ENCODE measurements around the gene PPL.
"Not testable (repeated sequence)": the region's sequence is repeated elsewhere in the genome, so short reads cannot be mapped to it uniquely, and the experiment has no call there.

The PPL gene

DNA sequence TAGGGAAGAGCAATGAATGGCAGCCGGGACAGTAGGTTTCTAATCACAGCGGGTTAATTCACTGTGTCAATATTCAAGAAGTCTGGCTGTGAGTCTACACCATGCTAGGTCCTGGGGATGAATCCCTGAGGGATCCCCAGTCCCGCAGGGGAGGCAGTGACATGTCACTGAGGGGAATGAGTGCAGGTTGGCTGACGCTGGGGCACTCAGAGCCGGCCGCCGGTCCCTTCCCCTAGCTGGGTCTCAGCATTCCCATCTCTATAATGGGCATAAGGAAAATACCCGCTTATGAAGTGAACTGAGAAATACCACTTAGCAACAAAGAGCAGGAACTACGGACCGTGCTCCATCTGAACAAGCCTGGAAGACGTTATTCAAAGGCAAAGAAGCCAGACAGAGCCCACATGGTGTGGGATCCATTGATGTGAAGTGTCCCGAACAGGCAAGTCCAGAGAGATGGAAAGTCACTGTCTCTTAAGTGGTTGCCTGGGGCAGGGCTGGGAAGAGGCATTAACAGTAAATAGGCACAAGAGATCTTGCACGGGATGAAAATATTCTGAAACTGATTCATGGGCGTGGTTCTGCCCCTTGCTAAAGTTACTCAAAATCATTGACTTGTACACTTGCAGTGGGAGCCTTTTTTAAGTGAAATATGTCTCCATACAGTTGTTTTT lies 31.9 kb downstream of the PPL start:
- DNase-seq (ENCODE audit: low read depth), result no peak

DNA sequence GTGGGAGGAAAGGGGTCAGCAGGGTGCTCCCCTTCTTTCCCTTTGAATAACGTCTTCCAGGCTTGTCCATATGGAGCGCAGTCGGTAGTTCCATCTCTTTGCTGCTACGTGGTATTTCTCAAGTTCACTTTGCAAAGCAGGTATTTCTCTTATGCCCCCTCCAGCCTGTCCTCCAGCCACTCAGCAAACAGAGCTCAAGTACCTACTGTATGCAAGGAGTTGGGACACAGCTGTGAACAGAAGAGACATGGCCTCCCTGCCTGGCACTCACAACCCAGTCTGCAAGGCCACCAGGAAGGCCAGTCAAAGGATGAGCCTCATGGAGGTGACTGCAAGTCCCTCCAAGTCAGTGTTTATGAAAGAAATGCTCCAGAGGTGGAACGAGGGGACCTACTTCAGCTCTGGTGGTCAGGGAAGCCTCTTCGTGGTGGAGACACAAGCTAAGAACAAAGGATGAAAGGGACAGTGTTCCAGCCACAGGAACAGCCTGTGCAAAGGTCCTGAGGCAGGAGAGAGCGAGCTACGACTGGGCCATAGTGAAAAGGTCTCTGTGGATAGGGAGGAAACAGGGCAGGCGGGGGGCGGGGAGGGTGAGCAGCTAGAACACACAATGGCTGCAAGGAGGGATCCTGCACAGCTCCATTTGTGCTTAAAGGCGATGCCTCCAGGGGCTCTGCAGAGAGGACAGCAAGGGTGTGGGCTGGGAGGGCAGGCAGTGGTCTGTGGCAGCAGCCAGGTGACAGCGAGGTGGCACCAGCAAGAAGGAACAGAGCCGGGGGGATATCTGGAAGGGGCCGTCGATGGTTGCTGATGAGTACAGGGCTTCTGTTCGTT lies 32.6 kb downstream of the PPL start:
- DNase-seq (ENCODE audit: low read depth), result no peak

DNA sequence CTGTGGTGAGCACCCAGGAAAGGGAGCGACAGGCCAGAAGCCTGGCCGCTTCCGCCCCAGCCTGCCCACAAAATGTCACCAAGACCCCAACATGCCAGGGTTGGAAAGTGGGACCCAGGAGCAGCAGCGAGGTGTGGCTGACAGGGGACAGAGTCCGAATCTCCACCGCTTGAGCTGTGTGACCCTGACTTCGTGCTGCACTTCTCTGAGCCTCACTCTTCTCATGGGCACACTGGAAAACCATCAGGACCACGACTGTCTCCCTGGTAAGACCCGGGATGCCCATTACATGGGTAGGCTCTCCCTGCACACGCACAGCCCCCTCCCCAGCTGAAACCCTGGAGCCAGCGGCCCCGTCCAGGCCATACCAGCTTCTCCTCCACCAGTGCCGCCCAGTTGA lies 34.9 kb downstream of the PPL start:
- DNase-seq (ENCODE audit: low read depth), result no peak

DNA sequence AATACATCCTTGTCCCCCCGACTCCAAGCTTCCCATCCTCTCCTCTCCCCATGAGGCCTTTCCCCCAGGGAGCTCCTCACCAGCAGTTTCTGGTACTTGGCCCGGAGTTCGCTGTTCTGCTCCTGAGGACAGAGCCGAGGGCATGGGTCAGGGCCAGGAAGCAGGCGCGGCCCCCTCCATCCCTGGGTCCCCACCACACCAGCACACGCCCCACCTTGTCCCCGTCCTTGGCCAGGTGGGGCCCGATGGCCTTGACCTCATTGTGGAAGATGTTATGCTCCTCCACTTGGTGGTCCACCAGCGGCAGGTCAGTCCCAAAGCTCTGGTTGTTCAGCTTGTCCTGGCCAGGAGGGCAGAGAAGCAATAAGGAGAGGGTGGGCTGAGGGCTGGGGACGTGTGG lies 36.2 kb downstream of the PPL start:
- DNase-seq (ENCODE audit: low read depth), result no peak

DNA sequence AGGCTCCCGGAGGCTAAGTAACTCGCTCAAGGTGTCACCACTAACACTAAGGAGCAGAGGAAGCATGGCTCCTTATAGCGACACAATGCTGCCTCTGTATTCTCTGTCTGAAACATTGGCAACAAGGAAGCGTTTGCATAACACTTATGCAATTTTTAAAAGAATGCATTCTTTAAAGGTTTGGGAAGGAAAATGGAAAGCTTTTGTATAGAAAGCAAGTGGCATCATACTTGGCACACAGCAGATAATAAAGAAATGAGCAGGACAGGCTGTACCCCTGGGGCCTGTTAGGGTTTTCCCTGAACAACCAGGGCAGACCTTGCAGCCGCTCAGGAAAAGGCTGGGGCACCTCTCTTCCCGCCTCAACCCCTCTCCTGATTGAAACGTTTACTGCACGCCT lies 36.9 kb downstream of the PPL start:
- no peak for DNase-seq (ENCODE audit: low read depth)

DNA sequence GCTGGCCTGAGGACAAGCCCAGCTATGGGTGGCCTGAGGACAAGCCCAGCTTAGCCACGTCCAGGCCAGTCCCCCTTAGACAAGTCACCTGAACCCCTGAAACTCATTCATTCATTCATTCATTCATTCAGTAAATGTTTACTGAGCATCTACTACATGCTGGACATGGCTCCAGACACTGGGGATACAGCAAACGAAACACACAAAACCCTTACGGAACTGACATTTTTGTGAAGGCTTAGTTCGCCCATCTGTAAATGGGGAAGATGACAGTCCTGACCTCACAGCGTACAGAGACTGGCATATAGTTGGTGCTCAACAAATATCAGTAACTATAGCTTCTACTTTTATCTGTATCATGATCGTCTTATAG lies 37.5 kb downstream of the PPL start:
- DNase-seq (ENCODE audit: low read depth), result no peak

DNA sequence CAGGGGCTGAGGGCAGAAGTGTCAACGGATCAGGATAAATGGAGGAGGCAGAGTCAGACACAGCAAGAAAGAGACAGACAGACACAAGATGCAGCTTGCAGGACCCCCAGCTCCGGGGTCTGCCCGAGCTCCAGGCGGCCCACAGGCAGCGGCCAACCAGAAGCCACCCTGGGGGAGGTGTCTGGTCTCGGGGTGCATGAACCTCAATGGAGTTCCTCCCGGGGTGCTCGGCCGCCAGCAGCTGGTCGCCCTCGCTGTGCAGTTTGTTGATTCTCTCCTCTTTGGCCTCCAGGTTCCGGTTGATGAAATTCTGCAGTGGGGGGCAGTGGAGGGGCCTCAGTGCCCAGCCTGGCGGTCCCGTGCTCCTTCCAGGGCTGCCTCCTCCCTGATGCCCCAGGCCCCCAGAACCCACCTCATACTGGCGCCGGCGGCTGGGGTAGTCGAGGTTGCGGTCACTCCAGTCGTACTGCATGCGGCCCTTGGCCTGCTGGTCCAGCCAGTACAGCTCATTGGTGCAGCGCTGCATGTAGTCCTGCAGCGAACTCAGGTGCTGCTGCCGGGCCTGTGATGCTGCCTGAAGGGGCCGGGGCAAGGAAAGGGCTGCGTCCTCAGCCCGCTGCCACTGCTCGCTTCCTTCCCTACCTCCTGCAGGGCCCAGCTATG lies 38.0 kb downstream of the PPL start:
- no peak for DNase-seq (ENCODE audit: low read depth)

DNA sequence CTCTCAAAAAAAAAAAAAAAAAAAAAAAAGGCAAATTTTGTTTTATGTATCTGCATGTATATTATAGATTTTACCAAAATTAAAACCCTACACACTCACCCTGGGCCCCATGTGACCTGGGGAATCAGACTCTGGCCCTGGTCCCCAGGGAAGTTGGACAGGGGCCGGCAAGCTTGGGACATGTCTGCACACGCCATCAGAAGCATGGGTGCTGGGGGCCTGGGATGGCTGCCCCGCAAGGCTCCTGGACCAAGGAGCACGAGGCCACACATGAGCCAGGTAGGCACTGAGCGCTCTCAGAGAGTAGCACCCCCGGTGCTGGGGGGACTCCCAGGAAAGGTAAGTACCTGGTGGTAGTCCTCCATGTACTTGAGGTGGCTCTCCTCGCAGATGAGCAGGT lies 39.6 kb downstream of the PPL start:
- no peak for DNase-seq (ENCODE audit: low read depth)

DNA sequence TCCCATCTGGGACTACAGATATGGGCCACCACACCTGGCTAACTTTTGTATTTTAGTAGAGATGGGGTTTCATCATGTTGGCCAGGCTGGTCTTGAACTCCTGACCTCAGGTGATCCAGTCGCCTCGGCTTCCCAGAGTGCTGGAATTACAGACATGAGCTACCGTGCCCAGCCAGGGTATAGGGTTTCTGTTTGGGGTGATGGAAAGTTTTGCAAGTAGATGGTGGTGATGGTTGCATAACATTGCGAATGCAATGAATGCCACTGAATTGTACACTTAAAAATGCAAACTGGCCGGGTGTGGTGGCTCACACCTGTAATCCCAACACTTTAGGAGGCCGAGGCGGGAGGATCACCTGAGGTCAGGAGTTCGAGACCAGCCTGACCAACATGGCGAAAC lies 40.2 kb downstream of the PPL start:
- DNase-seq (ENCODE audit: low read depth), result not testable (repeated sequence)

DNA sequence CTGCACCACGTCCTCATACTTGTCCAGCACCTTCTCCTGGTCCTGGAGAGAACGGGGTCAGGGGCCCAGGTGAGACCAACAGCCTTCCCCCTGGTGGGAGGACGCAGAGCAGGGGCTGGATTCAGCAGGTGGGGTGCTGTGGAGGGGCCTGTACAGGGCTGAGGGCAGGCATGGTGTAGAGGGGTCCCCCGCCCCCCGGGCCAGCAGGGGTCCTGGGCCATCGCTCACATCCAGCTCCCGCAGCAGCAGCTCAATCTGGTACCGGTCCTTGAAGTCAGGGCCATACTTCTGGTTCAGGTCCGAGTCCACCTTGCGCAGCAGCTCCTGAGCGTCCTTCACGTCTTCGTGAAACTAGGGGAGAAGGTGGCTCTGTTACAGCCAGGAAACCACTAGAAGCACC lies 41.6 kb downstream of the PPL start:
- DNase-seq (ENCODE audit: low read depth), result no peak

DNA sequence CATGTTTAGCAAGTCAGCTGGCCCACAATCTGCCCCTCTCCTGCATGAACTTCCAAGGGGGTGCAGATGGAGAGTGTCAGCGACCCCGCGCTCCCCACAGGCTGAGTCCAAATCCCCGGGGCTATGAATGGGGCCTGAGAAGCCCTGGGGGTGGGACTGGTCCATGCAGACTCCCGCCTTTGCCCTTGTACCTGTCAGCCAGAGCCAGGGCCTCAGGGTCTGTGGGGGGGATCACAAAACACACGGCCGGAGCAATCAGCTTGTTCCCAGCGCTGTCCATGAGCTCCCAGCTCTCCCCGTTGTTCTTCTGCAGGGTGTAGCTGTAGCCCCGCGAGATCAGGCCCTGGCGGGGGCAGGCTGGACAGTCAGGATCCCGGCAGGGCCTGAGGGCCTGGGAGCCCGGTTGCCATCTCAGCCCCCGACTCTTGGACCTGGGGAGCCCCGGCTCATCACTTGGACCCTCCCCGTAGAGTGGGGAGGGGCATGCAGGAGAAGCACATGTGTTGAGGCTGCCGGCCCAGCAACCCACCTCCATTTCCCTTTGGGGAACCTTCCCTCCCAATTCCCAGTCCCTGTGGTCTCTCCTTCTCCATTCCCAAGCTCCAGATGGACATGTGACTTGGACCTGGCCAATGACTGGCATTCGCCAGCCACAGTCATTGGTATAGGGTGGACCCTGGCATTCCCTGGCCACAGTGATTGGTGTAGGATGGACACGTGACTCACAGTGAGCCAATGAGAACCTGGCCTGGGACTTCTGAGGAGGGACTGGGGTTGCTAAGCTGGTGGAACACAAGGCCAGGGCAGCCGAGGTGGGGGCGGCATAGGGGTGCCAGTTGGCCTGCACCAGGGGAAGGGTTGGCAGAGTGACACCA lies 42.4 kb downstream of the PPL start:
- DNase-seq (ENCODE audit: low read depth), result no peak

DNA sequence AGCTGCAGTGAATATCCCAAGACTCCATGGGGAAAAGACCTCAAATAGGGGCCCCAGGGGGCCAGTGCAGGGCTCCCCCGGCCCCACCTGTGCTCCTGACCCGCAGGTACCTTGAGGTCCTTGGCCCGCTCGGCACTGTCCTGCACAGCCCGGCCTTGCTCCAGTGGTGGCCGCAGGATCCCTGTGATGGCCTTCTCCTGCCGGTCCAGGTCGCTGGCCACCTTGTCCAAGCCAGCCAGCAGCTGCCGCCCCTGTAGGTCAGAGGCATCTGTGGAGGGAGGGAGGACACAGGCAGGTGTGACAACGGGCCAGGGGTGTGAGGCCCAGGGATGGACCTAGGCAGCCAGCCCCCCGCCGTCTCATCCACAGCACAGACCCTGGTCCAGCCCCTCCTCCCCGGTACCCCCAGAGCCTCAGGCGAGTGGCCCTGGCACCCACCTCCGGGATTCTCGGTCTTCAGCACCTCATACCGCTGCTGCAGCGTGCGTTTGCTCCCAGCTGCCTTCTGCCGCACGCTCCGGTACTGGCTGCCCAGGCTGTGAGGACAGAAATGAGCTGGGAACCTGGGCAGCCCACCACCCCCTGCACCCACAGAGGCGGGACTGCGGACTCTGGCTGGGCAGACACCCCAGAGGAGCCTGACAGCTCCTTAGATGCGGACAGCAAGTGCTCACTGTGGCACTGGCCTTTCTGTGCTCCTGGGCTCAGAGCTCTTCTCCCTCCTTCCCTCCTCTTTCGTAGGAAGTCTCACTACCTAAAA lies 43.7 kb downstream of the PPL start:
- no peak for DNase-seq (ENCODE audit: low read depth)

DNA sequence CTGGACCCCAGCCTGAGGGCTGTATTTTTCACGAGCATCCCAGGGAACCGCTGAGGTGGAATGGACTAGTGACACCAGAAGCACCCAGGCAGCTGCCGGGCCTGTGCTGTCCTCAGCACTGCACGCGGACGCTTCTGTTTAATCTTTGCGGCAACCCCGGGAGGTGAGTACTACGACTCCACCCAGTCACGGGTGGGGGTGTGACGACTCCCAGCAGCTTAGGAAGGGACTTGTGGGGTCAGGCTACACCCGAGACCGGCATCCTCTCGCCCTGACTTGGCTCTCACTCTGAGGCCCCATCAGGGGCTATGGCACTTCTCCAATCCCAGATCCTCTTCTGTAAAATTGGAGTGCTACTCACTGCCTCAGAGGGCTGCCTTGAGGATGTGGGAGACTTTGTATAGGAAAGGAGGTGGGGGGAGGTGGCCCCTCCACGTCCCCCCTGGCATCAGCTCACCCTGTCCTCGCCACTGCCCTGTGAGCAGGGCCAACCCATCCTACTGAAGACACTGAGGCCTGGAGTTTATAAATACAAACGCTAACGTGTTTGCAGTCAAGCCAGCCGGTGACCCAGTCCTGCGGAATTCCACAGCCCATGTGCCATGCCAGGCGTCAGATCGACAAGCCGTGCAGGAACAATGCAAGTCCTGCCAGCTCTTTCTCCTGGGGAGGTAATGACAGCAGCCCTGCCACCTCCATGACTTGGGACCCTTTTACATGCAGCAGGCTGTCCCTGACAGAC lies 44.4 kb downstream of the PPL start:
- DNase-seq (ENCODE audit: low read depth), result no peak

DNA sequence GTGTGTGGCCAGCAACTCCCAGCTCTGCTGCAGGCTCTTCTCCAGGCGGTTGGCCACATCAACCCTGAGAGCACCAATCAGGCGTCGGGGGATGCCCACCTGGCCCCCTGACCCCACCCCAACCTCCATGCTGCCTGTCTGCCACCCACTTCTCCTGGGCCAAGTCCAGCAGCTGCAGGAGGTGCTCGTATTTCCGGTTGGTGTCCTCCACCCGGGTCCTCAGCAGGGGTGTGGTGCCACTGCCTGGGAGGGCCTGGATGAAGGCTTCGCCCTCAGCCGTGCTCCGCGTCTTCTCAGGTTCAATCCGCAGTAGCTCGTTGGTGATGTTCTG lies 45.1 kb downstream of the PPL start:
- no peak for DNase-seq (ENCODE audit: low read depth)

DNA sequence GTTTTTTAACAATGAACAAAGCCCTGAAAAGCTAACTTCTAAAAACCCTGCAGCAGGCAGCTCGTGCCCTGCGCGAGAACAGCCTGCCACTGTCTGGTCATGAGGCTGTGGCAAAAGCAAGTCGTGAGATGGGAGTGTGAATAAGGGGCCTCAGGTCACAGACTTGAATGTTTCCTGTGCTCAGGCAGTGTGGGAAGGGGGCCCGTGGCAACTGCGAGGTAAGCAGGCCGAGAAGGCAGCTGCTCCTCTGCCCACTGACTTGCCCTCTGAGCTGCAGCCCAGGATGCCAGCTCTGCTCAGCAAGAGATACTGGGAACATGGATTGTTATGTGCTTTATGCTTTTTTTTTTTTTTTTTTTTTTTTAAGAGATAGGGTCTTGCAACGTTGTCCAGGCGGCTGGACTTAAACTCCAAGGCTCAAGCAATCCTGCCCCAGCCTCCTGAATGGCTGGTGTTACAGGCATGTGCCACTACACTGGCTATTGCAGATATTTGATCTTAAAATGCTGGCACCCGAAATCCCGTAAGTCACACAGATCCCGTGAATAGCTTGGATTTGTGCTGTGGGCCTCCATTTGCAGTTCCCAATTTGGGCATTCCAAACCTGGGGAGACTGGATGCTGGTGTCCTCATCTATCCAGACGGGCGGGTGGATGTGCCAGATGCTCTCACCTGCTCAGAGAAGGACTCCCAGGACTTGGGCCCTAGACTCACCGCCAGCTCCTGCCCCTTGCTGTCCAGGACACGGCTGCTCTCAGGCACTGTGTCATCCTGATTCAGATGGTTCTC lies 45.7 kb downstream of the PPL start:
- DNase-seq (ENCODE audit: low read depth), result no peak

DNA sequence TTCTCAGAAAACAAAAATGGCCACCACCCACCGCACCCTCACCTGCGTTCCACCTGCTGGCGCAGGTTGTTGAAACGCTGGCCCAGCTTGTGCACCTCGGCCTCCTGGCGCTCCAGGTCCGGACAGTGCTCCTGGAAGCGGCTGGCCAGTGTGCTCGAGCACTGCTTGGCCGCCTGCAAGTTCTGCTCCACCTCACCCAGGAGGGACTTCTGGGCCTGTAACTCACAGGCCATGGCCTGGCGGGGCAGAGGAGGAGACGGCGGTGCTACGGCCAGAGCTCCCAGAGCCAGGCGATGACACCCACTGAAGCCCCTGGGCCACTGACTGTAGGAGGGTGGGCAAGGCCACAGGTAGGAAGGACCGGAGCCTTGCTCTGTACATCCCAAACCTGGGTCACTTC lies 46.3 kb downstream of the PPL start:
- DNase-seq (ENCODE audit: low read depth), result no peak

DNA sequence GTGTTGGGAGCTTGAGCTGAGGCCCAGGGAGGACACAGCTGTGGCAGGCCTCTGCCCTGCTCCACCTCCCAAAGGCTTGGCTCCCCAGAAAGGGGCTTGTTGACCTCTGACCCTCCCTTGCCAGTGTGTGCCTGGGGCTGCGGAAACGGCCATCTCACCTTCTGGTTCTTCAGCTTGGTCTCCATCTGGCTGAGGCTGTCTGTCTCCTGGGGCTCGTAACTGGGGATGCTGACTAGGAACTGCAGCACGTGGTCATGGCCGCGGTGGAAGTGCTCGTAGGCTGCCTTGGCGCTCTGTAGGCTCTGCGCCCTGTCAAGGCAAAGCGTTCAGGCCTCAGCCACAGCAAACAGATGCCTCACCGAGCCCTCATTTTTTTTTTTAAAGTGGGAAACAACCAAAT lies 46.9 kb downstream of the PPL start:
- DNase-seq (ENCODE audit: low read depth), result no peak

DNA sequence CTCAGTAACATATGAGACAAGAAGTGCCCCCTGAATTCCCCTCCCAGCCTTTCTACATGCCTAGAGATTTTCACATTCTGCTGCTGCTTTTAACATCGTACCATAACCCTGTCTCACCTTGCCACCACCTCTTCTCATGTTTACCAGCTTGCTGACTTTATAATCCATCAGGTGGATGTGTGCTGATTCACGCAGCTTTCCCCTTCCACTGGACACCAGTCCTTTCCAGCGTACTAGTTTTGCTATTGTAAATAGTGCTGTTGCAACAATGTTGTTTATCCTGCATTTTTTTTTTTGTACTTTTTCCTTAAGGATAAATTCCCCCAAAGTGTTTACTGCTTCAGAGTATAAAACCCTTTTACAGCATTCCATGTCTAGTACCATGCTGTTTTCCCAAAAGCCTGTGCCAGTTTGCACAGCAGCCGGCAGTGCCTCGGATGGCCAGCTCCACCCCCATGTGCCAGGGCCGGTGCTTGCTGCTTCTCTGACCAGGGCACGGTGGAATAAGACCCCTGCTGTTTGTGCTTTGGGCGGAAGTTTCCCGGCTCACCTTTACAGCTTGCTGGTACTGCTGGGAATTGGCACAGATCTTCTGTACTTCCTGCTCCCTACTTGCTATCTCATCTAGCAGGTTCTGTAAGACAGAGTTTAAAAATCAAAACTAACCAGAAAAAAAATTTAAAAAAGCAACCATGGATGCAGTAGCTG lies 48.4 kb downstream of the PPL start:
- no peak for DNase-seq (ENCODE audit: low read depth)

DNA sequence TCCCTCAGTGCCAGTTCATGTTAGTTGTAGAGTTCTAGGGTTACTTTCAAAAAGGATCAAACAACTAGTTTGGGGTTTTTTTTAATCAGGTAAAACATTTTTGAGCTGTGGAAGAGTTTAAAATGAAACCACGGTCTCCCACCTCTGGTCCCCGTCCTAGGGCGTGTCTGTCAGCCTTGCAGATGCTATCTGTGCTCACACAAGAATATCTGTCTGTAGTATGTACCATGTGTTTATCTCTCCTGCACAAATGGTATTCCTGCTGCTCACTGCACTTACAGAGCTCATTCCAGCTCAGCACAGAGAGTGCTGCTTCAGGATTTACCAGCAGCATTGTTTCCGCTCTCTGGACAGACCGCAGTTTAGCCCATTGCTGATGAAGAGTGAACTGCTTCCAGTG lies 50.8 kb downstream of the PPL start:
- DNase-seq (ENCODE audit: low read depth), result no peak

Measured in HS-27A (cell line).